ENCODE results near the gene LMO3. TPM values are rescaled to one million over a fixed set of nuclear protein-coding genes. Genes with fewer than 3 reads are reported as not detected.
"Not testable (repeated sequence)": the region's sequence is repeated elsewhere in the genome, so short reads cannot be mapped to it uniquely, and the experiment has no call there.

Gene LMO3
- total RNA-seq, 1 donor from 2014 or later: 2.6 TPM

DNA sequence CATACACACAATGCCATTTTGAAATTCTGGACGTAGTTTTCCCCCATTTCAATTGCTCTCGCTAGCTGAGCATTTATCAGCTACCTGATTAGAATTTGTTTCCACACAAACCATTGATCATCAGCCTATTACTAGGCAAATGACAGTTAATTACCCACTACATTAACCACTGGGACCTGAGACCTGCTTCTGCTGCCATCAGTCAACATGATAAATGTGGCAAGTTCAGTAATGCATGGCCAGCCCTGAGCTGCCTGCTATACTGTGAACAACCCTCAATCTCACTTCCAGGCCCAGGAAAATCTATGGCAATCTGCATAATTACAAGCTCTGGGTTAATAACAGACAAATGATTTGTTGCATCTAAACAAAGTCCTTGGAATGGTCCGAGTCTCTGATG is 43.5 kb downstream of the LMO3 start:
- Histone ChIP-seq H3K27ac (ENCODE audit: low read depth, low read length) (no peak overlapping the region), H3K4me1 (ENCODE audit: control insufficient read depth in 3 of 3, insufficient read depth in 3 of 3, low read length in 3 of 3) (no peaks in the 10 kb centered on the region), H3K36me3 (ENCODE audit: control insufficient read depth in 3 of 3, insufficient read depth in 3 of 3, low read length in 3 of 3) (no peaks in the 10 kb centered on the region), H3K9ac (ENCODE audit: low read depth in 1 of 3, low read length in 3 of 3) (no peak overlapping the region), H3K9me3 (ENCODE audit: control insufficient read depth in 3 of 3, low read length in 3 of 3) (no peaks in the 10 kb centered on the region), H3K4me3 (ENCODE audit: low read length in 3 of 3) (no peak overlapping the region), H3K27me3 (ENCODE audit: control insufficient read depth in 3 of 3, insufficient read depth in 3 of 3, low read length in 3 of 3) (no peaks in the 10 kb centered on the region)

DNA sequence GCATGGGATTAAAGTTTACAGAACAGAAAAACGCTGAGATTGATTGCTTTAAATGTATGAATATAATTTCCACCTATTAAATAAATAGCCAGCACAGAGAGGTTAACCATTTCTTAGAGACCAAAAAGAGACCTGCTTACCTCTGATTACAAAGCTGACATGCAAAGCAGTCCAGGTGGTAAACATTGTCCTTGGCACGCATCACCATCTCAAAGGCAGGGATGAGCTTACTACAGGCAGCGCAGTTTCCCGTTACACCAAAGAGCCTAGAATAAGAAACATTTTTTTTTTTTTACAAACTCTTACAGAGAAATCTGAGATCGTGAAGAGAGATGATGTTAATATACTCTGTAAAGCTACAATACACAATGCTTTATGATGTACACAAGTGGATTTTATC is 45.7 kb downstream of the LMO3 start:
- no peak overlapping the region for H3K27ac ChIP-seq (ENCODE audit: low read depth, low read length)
- H3K27me3 ChIP-seq (ENCODE audit: control insufficient read depth in 3 of 3, insufficient read depth in 3 of 3, low read length in 3 of 3): no peaks in the 10 kb centered on the region
- no peak overlapping the region for H3K9ac ChIP-seq (ENCODE audit: low read depth in 1 of 3, low read length in 3 of 3)
- H3K36me3 ChIP-seq (ENCODE audit: control insufficient read depth in 3 of 3, insufficient read depth in 3 of 3, low read length in 3 of 3): no peaks in the 10 kb centered on the region
- H3K9me3 ChIP-seq (ENCODE audit: control insufficient read depth in 3 of 3, low read length in 3 of 3): no peaks in the 10 kb centered on the region
- H3K4me3 ChIP-seq (ENCODE audit: low read length in 3 of 3): no peak overlapping the region
- no peaks in the 10 kb centered on the region for H3K4me1 ChIP-seq (ENCODE audit: control insufficient read depth in 3 of 3, insufficient read depth in 3 of 3, low read length in 3 of 3)

DNA sequence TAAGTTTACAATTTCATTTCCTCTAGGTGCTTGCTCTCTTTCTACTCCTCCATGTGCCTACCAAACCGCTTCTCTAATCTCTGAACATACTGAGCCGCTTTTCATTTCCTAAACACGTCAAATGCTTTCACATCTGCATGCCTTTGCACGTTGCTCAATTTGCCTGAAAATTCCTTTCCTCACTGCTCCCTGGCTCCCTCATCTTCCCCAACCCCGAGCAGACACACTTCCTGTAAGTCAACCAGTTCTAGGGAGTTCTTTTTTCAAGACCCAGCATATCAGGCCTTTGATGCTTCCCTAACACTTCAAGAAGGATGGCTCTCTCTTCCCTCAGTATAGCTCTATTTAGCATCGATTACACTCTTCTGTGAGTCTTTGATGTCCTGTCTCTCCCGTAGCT is 50.3 kb downstream of the LMO3 start:
- H3K27ac ChIP-seq (ENCODE audit: low read depth, low read length): no peak overlapping the region
- no peaks in the 10 kb centered on the region for H3K9me3 ChIP-seq (ENCODE audit: control insufficient read depth in 3 of 3, low read length in 3 of 3)
- H3K9ac ChIP-seq (ENCODE audit: low read depth in 1 of 3, low read length in 3 of 3): no peak overlapping the region
- H3K4me3 ChIP-seq (ENCODE audit: low read length in 3 of 3): no peak overlapping the region
- H3K27me3 ChIP-seq (ENCODE audit: control insufficient read depth in 3 of 3, insufficient read depth in 3 of 3, low read length in 3 of 3): no peaks in the 10 kb centered on the region
- H3K4me1 ChIP-seq (ENCODE audit: control insufficient read depth in 3 of 3, insufficient read depth in 3 of 3, low read length in 3 of 3): no peaks in the 10 kb centered on the region
- no peaks in the 10 kb centered on the region for H3K36me3 ChIP-seq (ENCODE audit: control insufficient read depth in 3 of 3, insufficient read depth in 3 of 3, low read length in 3 of 3)

DNA sequence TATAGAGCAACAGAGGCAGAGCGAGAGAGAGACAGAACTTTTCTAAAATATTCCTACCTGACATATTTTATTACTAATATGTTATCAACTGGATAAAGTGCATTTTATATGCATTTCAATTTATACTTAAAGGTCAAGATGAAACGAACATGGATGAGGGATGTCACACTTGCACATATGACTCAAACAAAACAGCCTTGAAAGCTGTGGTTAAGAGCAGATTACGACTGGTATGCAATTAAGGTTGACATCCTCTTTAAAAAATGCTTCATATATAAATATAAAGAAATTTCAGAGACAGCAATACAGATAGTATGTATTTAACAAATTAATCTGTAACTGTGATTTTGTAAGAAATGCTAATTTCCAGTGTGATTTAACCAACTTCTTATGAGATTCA is 52.5 kb downstream of the LMO3 start:
- Histone ChIP-seq H3K27me3 (ENCODE audit: control insufficient read depth in 3 of 3, insufficient read depth in 3 of 3, low read length in 3 of 3) (no peaks in the 10 kb centered on the region), H3K9me3 (ENCODE audit: control insufficient read depth in 3 of 3, low read length in 3 of 3) (no peaks in the 10 kb centered on the region), H3K4me1 (ENCODE audit: control insufficient read depth in 3 of 3, insufficient read depth in 3 of 3, low read length in 3 of 3) (no peaks in the 10 kb centered on the region), H3K27ac (ENCODE audit: low read depth, low read length) (no peak overlapping the region), H3K4me3 (ENCODE audit: low read length in 3 of 3) (no peak overlapping the region), H3K9ac (ENCODE audit: low read depth in 1 of 3, low read length in 3 of 3) (no peak overlapping the region), H3K36me3 (ENCODE audit: control insufficient read depth in 3 of 3, insufficient read depth in 3 of 3, low read length in 3 of 3) (no peaks in the 10 kb centered on the region)

- Histone ChIP-seq H3K9me3 (ENCODE audit: control insufficient read depth in 3 of 3, low read length in 3 of 3) (no peaks in the 10 kb centered on the region), H3K27me3 (ENCODE audit: control insufficient read depth in 3 of 3, insufficient read depth in 3 of 3, low read length in 3 of 3) (no peaks in the 10 kb centered on the region), H3K36me3 (ENCODE audit: control insufficient read depth in 3 of 3, insufficient read depth in 3 of 3, low read length in 3 of 3) (no peaks in the 10 kb centered on the region), H3K4me1 (ENCODE audit: control insufficient read depth in 3 of 3, insufficient read depth in 3 of 3, low read length in 3 of 3) (no peaks in the 10 kb centered on the region), H3K27ac (ENCODE audit: low read depth, low read length) (no peak overlapping the region), H3K9ac (ENCODE audit: low read depth in 1 of 3, low read length in 3 of 3) (no peak overlapping the region), H3K4me3 (ENCODE audit: low read length in 3 of 3) (no peak overlapping the region)
Measured at GRCh38 chr12:16552301-16552700, 53.7 kb downstream of the LMO3 start.

- H3K4me3 ChIP-seq (ENCODE audit: low read length in 3 of 3): no peak overlapping the region
- no peak overlapping the region for H3K9ac ChIP-seq (ENCODE audit: low read depth in 1 of 3, low read length in 3 of 3)
- H3K27me3 ChIP-seq (ENCODE audit: control insufficient read depth in 3 of 3, insufficient read depth in 3 of 3, low read length in 3 of 3): no peaks in the 10 kb centered on the region
- no peaks in the 10 kb centered on the region for H3K36me3 ChIP-seq (ENCODE audit: control insufficient read depth in 3 of 3, insufficient read depth in 3 of 3, low read length in 3 of 3)
- no peak overlapping the region for H3K27ac ChIP-seq (ENCODE audit: low read depth, low read length)
- H3K9me3 ChIP-seq (ENCODE audit: control insufficient read depth in 3 of 3, low read length in 3 of 3): no peaks in the 10 kb centered on the region
- H3K4me1 ChIP-seq (ENCODE audit: control insufficient read depth in 3 of 3, insufficient read depth in 3 of 3, low read length in 3 of 3): no peaks in the 10 kb centered on the region
Measured at GRCh38 chr12:16545836-16546235, 60.1 kb downstream of the LMO3 start.

DNA sequence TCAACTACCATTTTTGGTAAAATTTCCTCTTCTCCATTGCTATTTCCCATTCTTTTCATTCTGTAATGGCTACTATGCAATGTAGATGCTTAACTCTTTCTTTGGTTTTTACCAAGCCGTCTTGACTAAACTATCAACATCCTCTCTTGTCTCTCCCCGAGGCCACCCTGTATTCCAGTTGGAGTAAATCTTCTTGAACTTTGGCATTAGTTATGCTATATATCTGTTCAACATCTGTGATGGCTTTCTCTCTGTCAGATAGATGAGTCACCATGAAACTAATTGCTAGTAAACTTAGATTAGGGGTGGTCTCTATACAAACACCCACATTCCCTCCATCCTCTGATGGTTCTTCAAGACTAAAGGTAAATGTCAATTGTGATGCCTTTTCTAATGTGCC is 63.4 kb downstream of the LMO3 start:
- Histone ChIP-seq H3K9ac (ENCODE audit: low read depth in 1 of 3, low read length in 3 of 3) (no peak overlapping the region), H3K27me3 (ENCODE audit: control insufficient read depth in 3 of 3, insufficient read depth in 3 of 3, low read length in 3 of 3) (no peaks in the 10 kb centered on the region), H3K9me3 (ENCODE audit: control insufficient read depth in 3 of 3, low read length in 3 of 3) (no peaks in the 10 kb centered on the region), H3K27ac (ENCODE audit: low read depth, low read length) (no peak overlapping the region), H3K4me3 (ENCODE audit: low read length in 3 of 3) (no peak overlapping the region), H3K4me1 (ENCODE audit: control insufficient read depth in 3 of 3, insufficient read depth in 3 of 3, low read length in 3 of 3) (no peaks in the 10 kb centered on the region), H3K36me3 (ENCODE audit: control insufficient read depth in 3 of 3, insufficient read depth in 3 of 3, low read length in 3 of 3) (no peaks in the 10 kb centered on the region)

GRCh38 chr12:16537652-16538051 is 68.3 kb downstream of the LMO3 start:
- H3K27me3 ChIP-seq (ENCODE audit: control insufficient read depth in 3 of 3, insufficient read depth in 3 of 3, low read length in 3 of 3); H3K4me1 ChIP-seq (ENCODE audit: control insufficient read depth in 3 of 3, insufficient read depth in 3 of 3, low read length in 3 of 3); H3K36me3 ChIP-seq (ENCODE audit: control insufficient read depth in 3 of 3, insufficient read depth in 3 of 3, low read length in 3 of 3); H3K9ac ChIP-seq (ENCODE audit: low read depth in 1 of 3, low read length in 3 of 3); H3K4me3 ChIP-seq (ENCODE audit: low read length in 3 of 3); H3K27ac ChIP-seq (ENCODE audit: low read depth, low read length); H3K9me3 ChIP-seq (ENCODE audit: control insufficient read depth in 3 of 3, low read length in 3 of 3): not testable (repeated sequence)

DNA sequence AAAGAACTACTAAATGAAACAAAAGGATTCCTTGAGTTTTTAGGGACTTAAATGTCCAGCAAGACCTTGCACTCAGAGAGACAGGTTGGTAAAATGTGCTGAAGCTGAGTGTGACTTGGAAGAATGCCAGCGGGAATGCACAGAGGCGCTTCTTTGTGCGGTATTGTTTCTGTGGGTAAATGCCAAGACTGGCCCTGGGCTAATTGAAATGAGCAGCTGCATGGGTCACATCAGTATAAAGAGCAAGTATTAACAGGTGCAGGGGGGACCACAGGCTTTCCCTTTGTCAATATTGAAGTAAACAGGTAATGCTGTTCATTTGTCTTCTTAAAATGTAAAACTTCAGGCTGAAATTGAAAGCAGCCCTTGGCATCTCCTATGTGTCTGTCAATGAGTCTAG is 74.3 kb downstream of the LMO3 start:
- no peaks in the 10 kb centered on the region for H3K27me3 ChIP-seq (ENCODE audit: control insufficient read depth in 3 of 3, insufficient read depth in 3 of 3, low read length in 3 of 3)
- H3K27ac ChIP-seq (ENCODE audit: low read depth, low read length): no peak overlapping the region
- no peaks in the 10 kb centered on the region for H3K36me3 ChIP-seq (ENCODE audit: control insufficient read depth in 3 of 3, insufficient read depth in 3 of 3, low read length in 3 of 3)
- no peaks in the 10 kb centered on the region for H3K9me3 ChIP-seq (ENCODE audit: control insufficient read depth in 3 of 3, low read length in 3 of 3)
- no peaks in the 10 kb centered on the region for H3K4me1 ChIP-seq (ENCODE audit: control insufficient read depth in 3 of 3, insufficient read depth in 3 of 3, low read length in 3 of 3)
- H3K4me3 ChIP-seq (ENCODE audit: low read length in 3 of 3): no peak overlapping the region
- no peak overlapping the region for H3K9ac ChIP-seq (ENCODE audit: low read depth in 1 of 3, low read length in 3 of 3)

DNA sequence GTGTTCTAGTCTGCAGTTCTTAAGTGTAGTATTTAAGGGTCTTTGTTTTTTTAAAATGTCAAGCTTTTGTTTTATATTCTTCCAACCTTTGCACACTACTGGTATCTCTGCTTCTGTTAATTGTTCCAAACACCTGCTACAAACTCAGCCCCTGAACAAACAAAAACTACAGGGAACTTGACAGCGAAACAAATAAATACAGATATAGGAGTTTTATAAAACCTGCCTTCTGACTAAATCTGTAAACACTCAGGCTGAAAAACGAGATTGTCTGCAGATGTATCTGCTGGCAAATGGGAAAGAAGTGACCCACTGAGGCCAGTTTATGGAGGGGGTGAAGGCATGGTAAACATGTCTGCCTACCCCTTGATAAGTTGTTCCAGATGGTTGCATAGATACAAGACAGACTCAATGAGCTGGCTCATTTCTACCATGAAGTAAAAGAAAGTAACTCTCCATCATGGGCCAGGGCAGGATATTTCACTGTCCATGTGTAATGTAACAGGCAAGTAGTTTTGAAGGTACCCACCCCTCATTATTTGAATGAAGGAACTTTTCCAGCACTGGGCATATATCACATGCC is 75.6 kb downstream of the LMO3 start:
- H3K9ac ChIP-seq (ENCODE audit: low read depth in 1 of 3, low read length in 3 of 3): no peak overlapping the region
- H3K27ac ChIP-seq (ENCODE audit: low read depth, low read length): no peak overlapping the region
- no peaks in the 10 kb centered on the region for H3K4me1 ChIP-seq (ENCODE audit: control insufficient read depth in 3 of 3, insufficient read depth in 3 of 3, low read length in 3 of 3)
- H3K4me3 ChIP-seq (ENCODE audit: low read length in 3 of 3): no peak overlapping the region
- no peaks in the 10 kb centered on the region for H3K36me3 ChIP-seq (ENCODE audit: control insufficient read depth in 3 of 3, insufficient read depth in 3 of 3, low read length in 3 of 3)
- no peaks in the 10 kb centered on the region for H3K9me3 ChIP-seq (ENCODE audit: control insufficient read depth in 3 of 3, low read length in 3 of 3)
- no peaks in the 10 kb centered on the region for H3K27me3 ChIP-seq (ENCODE audit: control insufficient read depth in 3 of 3, insufficient read depth in 3 of 3, low read length in 3 of 3)

DNA sequence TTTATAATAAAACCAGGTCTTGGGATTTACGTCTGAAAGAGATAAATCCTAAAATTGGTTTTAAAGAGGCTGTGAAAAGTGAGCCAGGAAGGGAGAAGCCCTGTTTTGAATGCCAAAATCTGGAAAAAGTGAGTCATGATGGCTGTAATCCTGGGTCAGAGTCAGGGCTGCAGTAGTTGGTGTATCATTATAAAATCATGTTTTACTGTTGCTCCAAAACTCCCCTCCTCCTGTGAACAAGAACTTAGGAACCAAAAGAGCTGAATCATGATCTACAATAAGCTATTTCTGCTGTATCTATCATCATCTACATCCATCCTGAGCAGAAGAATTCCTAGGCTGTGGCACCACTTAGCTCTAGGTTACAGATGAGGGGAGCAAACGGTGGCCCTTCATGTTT is 79.3 kb downstream of the LMO3 start:
- H3K9me3 ChIP-seq (ENCODE audit: control insufficient read depth in 3 of 3, low read length in 3 of 3): no peaks in the 10 kb centered on the region
- no peak overlapping the region for H3K27ac ChIP-seq (ENCODE audit: low read depth, low read length)
- no peaks in the 10 kb centered on the region for H3K27me3 ChIP-seq (ENCODE audit: control insufficient read depth in 3 of 3, insufficient read depth in 3 of 3, low read length in 3 of 3)
- H3K4me1 ChIP-seq (ENCODE audit: control insufficient read depth in 3 of 3, insufficient read depth in 3 of 3, low read length in 3 of 3): no peaks in the 10 kb centered on the region
- no peak overlapping the region for H3K4me3 ChIP-seq (ENCODE audit: low read length in 3 of 3)
- no peaks in the 10 kb centered on the region for H3K36me3 ChIP-seq (ENCODE audit: control insufficient read depth in 3 of 3, insufficient read depth in 3 of 3, low read length in 3 of 3)
- no peak overlapping the region for H3K9ac ChIP-seq (ENCODE audit: low read depth in 1 of 3, low read length in 3 of 3)
